GDM1 (cell line): ENCODE data around the gene PXN.
"Not testable (repeated sequence)": the region's sequence is repeated elsewhere in the genome, so short reads cannot be mapped to it uniquely, and the experiment has no call there.

Experiments
- DNase-seq: peaks from one replicate; lab custom pipeline; 2025; lab: John Stamatoyannopoulos, UW

Gene PXN

DNA sequence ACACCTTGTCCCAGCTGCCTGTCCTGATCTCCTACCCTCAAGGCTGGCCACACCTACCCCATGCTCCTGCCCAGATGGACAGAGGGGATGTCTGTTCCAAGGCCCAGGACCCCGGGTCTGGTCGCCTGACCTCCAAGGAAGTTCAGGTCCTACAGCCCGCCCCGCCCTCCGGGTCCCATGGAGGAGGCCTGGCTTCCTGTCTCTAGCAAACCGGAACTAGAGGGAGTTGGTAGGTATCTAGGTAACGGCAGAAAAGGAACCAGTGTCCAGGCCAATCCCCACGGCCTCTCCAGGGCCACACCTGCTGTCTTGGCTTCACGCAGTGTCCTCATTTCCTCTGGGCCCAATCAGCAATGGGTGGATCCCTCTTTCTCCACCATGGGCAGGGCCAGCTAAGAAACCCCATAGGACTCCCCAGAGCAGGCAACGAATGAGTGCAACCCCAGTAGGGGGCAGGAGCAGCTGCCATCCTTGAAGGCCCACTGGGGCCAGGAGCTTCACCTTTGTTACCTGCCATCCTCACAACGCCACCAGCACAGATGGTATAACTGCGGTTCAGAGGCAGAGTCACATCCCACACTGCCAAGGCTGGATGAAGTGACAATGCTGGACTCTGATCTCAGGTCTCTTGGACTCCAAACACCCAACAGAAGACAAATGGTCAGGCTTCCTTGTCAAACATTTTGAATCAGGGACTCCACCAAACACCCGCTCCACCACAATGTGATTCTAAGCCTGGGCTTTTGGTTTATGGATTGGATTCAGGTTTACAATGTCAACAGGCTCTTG, 39.5 kb downstream of the PXN start:
- DNase-seq, result no peak

GRCh38 chr12:120225200-120225558, 40.4 kb downstream of the PXN start:
- DNase-seq, result no peak

DNA sequence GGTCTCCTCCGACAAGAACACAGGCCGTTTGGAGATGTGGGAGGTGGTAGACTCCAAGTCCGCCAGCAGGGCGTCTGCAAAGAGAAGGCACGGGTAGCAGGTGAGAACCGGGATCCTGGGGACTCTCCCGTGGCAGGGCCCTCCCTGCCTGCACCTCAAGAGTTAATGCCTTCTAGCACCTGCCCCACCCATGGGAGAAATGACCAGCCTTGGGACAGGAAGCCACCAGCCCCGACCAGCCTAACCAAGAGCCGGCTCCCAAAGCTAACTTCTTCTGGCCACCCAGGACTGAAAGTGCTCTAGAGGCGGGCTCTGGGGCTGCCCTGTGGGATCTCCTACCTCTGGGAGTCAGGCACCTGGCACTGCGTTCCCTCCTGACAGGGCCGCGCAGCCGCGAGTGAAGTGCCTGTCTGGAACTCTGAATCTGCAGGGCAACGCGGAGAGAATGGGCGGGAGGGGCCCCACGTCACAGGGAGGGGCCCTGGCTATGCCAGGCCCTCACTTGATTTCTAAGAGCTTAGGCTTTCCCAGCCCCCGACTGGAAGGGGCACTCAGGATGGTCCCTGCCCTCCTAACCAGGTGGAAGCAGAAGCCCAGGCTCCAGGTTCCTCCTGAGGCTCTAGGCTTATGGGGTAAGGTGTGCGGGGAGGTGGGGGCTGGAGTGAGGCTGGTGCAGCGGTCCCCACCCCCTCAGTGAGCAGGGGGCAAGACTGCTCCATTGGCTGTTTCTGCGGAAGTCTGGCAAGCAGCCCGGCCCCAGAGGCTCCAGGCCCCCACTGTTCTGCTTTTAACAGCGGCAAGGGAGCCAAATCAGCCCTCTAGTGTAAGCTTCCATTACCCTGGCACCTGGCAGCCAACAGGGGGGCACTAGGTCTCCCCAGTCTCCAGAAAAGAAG, 41.0 kb downstream of the PXN start:
- no peak for DNase-seq

DNA sequence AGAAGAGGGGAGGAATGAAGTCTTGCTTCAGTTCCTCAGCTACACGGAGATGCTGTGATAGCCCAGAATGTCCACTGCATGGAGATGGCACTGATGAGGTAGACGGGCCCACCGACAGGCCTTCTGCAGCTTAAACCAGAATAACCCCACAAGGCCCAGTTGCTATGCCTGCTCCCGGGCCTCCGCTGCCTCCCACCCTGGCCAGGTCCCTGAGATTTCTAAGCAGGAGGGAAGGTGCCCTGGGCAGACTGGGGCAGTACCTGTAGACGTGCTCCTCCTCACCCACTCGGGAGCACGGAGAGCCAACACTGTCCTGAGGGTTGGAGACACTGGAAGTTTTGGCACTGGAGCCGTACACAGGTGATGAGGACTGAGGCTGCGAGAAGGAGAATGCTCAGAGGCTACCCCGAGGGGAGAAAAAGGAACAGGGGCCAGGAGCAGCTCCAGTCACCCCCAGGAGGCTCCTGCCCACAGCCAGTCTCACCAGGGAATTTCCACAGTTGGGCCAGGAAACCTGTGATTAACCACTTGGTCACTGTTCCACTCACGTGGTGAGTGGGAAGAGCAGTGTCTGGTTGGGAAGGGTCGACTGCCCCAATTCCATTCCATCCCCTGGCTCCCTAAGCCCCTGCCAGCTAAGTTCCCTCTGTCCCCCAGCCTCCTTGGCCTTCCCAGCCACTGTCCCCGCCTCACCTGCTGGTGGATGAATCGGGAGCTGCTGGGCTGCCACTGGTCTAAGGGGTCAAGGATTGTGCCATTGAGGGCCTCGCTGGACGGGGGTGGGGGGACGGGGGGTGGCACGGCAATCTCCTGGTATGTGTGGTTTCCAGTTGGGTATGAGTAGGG, 41.8 kb downstream of the PXN start:
- DNase-seq, result no peak

- DNase-seq, result no peak
Observed at GRCh38 chr12:120222288-120222832, 43.2 kb downstream of the PXN start.

DNA sequence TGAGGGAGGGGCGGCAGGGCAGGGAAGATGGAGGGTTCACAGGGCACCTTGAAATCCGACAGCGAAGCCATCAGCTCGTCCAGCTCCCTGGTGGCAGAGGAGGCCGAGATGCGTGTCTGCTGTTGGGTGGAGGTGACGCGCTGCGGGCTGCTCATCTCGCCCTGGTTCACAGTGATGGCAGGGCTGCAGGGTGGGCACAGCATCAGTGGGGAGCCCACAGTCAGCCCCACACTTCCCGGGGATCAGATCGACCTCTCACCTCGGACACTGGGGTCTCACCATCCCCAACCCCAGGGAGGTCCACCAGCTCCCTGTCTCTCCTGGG, 44.0 kb downstream of the PXN start:
- DNase-seq, result no peak

GRCh38 chr12:120220838-120221575, 44.5 kb downstream of the PXN start:
- no peak for DNase-seq

DNA sequence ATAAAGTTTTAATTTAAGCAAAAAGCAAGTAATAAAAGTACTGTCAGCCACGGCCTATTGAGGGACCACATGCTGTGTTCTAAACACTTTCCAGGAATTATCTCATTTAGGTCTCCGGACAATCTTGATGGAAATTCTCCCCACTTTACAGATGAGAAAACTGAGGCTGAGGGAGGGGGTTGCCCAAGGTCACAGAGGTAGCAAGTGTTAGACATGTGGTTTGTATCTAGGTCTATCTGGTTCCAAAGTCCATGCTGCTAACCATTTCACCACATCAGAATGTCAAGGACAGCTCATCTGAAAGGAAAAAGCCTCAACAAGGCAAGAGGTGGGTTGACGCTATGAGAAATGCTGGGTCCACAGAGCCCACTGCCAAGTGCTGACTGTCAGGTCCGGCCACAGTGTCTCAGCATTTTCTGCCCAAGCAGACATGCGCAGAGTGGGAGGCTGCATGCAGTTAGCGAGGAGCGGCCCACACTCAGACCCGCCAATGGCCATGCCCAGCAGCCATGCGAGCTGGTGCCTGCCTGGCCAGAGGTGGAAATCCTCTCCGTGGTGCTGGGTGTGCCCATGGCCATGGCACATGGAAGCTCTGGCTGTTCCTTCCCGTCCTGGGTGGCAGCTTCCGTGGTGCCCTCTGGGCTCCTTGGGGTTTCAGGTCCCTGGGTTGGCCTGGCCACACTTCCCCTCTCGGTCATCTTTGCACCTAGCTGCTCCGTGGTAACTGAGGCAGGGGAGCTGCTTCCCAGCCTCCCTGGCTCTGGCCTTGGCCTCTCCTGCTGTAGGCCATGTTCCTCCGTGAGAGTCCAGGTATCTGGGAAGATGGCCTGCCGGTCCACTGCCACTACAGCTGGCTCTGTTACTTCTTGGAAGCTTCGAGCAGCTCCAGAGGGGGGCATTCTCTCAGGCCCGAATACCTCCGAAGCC, 46.6 kb downstream of the PXN start:
- DNase-seq, result no peak

DNA sequence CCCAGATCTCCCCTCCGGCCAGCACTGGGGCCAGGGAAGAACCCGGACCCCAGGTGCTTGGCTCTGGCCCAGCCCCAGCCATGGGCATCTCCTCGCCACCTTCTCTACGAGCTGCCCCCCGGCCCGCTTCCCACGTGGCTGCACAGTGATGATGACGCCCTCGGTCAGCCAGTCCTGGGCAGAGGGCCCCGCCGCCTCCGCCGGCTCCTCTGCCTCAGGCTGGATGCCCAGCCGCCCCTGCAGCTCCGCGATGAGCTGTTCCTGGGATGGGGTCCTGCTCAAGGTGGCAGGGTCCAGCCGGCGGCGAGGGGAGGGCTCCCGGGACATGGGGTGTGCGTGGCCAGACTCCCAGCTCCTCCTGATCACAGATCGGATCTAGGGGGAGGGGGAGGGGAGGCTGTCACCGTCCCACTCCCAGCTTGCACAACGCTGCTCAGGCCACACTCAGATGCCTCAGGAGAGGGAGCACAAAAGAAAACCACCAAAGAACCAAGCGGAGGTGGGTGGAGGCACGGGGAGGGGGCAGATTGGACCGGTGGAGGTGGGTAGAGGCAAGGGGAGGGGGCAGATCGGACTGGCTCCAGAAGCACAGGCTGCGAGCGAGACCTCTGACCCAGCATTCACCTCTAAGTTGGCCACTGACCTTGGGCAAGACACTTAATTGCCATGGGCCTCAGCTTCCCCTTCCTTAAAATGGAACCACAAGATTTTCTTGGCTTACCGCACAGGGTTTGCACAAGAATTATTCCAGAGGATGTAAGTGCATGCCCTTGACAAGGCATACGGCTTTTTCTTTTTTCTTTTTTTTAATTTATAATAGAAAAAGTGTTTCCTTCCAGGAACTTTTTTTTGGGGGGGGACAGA, 48.6 kb downstream of the PXN start:
- no peak for DNase-seq

DNA sequence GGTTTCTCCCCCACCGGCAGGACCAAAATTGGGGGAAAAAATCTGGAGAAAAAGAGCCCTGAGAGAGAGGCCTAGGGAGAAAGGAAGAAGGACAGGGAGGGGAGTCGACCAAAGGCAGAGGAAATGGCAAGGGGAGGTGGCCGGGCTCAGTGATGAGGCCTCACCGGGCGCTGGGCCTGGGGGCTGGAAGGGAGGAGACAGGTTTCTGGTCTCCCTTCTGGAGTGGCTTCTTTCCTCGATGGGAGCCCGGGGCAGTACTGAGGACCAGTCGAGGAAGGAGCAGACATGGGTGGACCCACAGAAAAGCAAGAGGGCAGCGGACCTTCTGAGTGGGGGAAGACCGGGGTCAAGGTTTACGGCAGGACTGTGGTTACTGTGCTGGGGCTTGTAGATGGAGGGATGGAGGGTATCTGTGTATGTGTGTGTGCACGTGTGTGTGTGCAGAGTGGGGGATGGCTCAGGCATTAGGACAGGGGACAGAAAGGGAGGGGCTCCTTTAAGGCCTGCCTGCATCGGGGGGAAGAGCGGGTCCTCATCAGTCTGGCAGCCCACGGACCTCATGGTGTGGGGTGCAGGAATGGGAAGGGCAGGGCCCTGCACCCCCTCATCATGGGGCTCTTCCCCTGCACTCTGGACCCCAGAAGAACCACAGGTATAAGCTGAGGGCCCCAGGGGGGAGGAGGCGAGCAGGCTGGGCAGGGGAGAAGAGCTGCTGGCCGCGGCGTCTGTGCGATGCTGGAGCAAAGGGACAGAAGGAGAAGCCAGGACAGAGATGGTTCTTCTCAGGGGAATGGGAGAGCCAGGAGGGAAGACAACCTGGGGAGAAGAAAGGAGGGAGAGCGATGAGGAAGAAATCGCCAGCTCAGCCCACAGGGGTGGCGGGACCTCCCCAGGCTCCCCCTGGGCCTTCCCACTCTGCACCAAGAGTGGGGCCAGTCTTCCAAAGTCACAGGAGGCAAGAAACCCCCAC, 49.5 kb downstream of the PXN start:
- DNase-seq, result no peak

DNA sequence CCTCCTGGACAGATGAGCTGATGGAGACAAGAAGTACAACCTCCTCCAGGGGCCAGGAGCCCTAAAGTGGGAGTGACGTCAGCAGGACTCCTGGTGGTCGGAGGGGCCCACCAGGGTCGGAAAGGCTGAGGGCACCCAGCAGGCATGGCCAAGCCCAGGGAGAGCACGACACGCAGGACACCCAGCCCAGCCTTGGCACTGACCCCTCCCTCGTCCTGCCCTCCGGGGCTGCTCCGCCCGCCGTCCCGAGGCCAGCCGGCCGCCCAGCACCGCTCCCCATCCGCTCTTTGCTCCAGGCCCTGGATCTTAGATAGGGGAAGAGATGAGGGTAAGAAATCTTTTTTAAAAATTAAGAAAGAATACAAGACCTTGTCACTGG, 50.2 kb downstream of the PXN start:
- no peak for DNase-seq

GRCh38 chr12:120214626-120215356, 50.7 kb downstream of the PXN start:
- DNase-seq, result no peak

GRCh38 chr12:120213758-120214157, 51.8 kb downstream of the PXN start:
- no peak for DNase-seq

DNA sequence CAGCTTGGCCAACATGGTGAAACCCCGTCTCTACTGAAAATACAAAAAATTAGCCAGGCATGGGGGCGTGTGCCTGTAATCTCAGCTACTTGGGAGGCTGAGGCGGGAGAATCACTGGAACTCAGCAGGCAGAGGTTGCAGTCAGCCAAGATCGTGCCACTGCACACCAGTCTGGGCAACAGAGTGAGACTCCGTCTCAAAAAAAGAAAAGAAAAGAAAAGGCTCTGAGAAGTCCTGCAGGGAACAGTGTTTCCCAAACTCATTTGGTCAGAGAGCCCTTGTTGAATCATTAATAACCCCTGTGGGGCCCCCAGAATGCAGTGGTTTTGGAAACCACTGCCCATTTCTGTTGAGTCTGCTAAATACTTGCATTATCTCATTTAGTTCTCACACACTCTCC, 52.3 kb downstream of the PXN start:
- not testable (repeated sequence) for DNase-seq

DNA sequence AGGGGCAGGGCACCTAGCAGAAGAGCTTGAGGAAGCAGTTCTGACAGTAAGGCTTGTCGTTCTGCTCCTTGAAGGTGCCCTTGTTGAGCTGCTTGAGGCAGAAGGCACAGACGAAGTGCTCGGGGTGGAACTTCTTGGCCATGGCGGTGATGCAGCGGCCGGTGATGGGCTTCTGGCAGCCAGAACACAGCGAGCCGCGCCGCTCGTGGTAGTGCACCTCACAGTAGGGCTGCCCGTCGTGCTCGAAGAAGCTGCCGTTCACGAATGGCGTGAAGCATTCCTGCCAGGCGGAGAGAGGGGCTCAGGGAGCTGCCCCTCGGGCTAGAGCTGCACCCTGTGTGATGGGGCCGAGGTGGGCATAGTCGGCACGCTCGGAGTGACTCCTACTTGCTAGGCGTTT, 53.2 kb downstream of the PXN start:
- no peak for DNase-seq

DNA sequence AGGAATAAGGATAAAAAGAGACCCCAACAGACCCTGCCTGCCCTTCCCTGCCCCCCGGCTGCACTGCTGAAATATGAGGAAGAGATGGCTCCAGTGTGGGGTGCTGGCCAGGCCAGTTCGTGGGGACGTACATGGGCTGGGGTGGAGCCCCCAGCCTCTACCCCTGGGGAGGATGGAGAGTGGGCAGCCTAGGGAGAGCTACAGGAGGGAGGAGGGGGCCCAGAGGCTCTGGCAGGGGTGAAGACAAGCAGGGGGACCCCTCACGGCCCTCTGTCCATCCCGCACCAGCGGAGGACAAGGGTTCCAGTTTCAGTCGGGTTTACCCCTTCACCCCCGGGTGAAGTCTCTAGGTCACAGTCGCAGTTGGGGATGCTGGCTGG, 53.6 kb downstream of the PXN start:
- DNase-seq, result no peak

- DNase-seq, result no peak
Observed at GRCh38 chr12:120211243-120211903, 54.2 kb downstream of the PXN start.
